Fibroblast of skin of left quadriceps (primary cell): ENCODE data around the gene SLC18A3.

Source experiments
- DNase-seq, 2 experiments: peaks; one replicate each; pipeline ENCODE4 v3.0.0-alpha.2; 2013; ENCODE audit warnings: low read depth in 2 of 2

Gene SLC18A3

DNA sequence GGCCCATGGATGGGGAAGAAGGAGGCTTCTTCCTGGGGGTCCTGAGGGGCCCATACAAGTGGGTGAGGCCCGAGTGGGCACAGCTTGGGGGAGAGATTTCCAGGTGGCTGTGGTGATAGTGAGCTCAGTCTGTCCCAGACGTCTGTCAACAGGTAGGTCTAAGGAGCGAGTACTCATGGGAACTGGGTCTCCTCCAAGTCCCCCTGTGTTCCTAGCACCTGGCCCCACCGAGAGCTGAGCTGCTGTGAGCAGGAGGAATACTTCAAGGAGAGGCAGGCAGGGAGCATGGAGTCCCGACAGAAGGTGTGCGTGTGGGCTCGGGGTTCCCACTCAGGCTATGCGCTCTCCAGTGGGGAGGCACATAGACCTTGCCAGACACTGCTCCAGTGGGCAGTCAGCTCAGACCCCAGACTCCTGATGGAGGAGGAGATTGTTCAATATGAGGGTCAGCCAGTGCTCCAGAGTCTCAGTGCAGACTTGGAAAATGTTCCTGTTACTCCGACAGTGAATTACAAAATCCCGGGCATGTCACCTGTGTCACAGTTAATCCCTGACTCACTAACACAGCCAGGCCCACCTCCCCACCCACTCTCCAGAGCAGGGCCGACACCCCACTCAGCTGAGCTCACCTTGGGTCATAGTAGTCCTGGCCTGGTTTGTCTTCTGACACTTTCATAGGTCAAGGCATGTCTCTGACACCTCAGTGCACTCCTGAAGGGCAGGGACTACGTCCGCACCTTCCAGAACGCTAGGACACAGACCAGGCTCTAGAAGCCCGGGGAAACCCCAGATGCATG, 41.1 kb downstream of the SLC18A3 start:
- DNase-seq = no peak

DNA sequence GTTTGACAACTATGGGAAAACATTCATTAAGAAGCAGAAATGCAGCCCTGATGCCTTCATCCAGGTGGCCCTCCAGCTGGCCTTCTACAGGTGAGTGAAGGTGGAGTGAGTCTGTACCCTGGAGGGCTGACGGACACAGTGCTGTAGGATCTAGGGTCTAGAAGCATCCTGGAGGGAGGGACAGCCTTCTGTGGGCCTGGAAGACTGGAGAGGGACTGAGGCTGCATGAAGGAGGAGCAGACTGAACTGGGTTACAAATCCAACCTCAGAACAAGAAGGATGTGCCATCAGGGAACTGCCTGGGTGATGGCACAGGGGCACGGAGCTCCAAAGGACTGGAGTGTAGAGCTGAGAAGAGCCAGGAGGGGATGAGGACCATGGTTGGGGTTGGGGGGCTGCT, 41.8 kb downstream of the SLC18A3 start:
- no peak for DNase-seq

DNA sequence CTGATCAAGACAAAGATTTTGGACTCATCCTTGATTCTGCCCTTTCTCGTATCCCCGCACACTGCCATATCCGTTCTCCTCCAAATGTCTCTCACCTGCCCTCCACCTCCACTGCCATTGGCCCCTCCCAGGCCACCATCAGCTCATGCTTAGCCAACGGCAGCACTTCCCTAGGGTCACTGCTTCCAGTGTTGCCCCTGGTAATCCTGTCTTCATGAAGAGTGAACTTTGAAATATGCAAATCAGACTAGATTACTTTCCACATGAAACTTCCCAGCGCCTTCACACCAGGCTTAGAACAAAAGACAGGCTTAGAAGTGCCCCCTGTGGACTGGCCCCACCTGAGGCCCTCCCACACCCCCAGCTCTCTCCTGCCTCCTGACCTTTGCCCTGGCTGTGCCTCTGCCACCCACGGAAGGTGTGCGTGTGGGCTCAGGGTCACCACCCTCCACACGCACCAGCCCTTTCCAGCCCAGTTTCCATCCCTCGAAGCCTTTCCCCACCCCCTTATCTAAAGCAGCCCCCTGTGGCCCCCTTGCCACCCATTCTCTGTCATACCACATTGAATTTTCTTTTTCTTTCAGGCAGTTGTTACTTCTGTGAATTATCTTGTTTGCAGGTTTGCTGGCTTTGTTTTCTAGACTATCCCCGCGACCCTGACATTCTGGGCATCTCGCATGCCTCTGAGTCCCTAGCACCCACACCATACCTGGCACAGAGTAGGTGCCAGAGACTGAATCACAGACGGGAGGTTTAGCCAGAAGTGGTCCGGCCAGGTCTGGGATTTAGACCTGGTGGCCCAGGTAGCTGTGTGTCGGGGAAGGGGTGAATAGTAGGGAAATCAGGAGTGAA, 42.5 kb downstream of the SLC18A3 start:
- no peak for DNase-seq

DNA sequence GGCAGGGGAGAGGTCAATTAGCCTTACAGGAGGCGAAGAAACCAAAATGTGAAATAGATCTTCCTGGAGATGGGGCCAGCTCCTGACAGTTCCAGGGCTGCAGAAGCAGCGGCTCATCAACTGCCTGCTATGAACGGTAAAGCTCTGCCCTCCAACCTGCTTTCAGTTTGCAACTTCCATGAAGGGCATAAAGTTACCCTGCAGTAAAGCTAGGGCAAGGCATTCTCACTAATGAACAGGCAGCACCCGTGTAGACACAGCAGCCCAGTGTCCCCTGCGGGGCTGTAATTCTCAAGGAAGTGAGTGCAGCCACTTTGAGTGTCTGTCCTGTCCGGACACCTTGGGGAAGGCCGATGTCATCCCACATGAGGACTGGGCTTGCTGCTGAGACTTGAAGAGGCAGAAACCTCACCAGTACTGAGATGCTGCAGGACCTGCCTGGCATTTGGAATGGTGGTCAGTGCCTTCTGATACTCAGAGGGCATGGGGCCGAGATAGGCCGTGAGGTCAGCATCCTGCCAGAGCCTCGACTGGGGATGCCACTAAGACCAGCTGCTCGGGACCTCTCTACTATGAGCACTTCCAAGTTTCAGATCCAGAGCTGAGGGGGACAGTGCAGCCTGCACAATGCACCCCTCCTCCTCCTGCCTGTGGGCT, 43.3 kb downstream of the SLC18A3 start:
- no peak for DNase-seq

DNA sequence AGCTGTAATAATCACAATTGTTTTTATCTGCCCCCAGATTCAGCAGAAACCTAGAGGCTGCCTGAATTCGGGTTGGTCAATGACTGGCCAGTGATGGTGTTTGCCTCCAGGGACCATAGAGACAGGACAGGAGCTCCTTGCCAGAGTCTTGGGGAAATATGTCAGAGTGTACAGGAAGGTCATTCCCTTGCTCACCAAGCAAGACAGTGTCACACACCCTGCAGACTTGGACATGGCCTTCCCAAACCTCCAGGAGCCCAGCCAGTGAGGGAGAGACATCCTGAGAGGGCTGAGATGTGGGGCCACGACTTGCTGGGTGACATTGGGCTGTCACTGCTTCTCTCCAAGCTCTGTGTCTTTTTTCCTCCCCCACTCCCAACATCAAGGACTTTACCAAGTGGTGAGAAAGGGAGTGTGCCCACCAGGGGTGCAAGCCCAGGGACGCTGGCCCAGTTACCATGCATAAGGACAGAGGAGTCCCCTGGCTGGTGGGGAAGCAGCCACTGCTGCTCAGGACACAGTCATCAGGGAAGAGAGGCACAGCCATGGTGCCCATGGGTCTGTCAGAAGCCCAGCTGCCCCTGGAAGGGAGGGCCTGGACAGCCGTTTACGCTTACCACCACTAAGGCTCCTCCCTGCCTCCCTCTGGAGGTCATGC, 44.1 kb downstream of the SLC18A3 start:
- no peak for DNase-seq

DNA sequence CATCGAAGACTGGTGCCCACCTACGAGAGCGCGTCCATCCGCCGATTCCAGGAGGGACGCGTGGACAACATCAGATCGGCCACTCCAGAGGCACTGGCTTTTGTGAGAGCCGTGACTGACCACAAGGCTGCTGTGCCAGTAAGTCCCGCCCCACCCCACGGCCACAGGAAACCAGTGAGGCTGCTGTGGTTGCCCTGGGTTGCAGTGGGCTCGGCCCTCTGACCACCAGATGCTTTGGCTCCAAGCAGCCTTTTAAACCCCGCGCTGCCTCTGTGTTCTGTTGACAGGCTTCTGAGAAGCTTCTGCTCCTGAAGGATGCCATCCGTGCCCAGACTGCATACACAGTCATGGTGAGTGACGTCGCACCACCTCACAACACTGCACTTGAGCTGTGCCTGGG, 45.0 kb downstream of the SLC18A3 start:
- DNase-seq = no peak

DNA sequence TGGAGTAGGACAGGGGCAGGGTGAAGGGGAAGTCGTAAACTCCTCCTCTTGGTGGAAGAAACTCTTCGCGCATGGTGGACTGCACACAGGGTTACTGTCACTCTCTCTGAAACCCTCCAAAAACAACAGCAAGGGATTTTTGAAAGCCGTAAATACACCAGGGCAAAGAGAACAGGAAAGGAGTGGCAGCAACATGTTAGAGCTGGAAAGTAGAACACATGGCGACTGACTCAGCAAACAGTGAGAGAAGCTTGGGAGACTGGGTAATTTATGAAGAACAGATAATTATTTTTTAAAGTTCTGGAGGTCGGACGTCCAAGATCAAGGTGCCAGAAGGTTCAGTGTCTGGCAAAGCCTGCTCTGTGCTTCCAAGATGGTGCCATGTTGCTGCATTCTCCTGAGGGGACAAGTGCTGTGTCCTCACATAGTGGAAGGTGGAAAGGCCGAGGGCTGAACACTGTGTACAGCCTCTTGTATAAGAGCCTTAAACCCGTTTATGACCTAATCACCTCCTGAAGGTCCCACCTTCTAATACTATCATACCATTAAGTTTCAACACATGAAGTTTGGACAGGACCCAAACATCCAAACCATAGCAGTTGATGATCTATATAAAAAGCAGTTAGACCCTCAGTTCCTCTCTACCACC, 46.9 kb downstream of the SLC18A3 start:
- no peak for DNase-seq

DNA sequence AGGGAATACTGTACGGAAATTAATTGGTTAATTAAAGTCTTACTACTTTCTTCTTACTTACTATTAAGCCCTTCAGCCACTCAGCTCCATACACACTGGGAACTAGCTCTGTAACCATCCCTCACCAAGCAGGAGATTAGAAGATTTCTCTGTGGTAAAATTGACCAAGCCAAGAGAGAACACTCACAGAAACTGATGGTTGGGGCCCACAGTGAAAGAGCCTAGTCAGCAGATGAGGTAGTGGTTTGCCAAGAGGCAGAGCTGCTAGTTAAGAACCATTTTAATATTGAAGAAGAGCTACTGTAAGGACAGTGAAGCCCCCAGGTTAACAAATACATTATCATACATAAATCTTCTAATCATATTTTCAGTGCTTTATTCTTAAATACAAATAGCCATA, 47.5 kb downstream of the SLC18A3 start:
- DNase-seq = no peak

DNA sequence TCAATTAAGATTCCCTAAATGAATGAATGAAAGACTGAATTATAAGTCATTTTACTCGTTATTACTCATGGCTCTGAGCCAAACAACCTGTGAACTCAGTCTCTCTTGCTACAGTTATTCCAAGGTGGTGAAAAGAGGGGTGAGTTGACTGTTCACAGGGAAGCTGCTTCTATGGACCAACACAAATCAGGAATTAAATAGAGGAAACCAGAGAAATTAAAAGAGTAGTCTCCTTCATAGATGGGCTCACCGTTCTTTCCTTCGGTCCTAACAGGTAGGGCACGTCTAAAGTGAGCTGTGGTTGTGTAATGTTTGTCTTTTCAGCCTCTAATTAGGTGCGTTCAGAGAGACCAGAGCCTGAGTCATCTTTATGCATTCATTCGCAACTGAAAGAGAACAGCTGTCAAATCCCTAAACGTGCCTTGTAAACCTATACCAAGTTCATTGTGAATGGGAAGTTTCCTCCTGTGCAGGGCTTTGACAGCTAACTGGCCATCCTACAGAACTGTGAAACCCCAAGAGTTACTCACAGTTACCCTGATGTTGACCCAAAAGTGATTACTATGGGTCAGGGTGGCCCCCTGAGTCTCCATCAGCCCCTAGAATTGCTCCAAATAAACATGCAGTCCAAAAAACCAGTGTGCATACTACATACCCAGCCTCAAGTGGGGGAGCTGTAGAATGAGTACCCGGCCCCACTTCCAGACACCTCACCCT, 51.2 kb downstream of the SLC18A3 start:
- no peak for DNase-seq
